HS-5 (cell line): ENCODE data around the gene RNASEL.
A peak's percentile ranks its signal among the peaks of the same experiment; 100 is the strongest.

Experiments
- DNase-seq: peaks from one replicate; pipeline ENCODE4 v3.0.0-alpha.2; 2012; ENCODE audit warnings: low read depth

Gene RNASEL

DNA sequence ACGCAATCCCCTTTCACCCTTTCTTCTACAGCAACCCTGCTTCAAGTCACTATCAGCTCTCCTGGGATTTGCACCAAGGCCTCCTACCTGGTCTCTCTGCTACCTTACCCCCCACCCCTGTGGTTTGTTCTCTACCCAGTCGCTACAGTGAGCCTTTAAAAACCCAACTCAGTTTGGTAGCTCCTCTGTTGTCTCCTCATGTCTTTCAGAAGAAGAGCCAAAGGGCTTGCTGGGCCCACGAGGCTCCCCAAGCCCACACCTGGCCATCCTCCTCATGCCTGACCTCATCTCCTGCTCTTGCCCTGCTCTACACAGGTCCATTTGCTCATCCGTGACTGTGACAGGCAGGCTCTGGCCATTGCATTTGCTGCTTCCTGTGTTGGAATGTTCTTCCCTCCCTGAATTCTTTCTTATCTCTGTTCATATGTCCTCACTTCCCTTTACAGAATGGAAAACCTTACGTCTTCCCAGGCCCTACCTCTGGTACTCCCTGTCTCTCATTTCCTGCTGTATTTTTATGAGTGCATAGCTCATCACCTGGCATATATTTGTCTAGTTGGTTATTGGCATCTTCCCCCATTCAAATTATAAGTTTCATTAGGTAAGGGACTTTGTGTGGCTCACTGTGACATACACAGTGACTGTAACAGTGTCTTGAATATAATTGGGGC, 11.8 kb upstream of the RNASEL start:
- DNase-seq, result no peak

DNA sequence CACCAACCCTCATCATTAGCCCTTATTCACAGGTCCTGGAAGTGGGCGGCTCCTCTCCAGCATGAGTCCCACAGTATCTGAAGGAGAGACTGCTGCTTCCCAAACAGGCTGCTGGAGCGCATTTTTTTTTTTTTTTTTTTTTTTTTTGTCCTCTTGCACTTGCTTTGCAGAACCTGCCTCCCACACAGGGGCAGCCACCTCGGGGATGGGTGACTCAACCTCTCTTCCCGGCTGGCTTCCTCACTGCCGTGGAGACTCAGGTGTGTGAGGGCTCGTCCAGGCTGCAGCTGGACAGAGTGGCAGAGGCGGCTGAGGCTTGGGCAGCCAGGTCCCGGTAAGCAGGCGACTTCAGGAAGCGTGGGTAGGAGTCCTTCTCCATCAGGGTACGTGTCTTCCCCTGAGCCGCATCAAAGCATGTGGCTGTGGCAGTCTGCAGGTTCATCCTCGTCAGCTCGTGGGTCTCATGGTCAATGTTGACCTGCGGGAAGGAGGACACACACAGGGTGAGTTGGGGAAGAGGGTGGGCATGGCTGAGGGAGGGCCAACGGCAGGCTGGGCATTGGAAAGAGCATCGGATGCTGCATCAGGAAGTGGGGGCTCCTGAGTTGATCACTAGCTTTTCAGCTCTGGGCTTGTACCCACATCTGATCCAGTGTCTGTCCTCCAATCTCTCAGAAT, 11.1 kb upstream of the RNASEL start:
- DNase-seq, result no peak

DNA sequence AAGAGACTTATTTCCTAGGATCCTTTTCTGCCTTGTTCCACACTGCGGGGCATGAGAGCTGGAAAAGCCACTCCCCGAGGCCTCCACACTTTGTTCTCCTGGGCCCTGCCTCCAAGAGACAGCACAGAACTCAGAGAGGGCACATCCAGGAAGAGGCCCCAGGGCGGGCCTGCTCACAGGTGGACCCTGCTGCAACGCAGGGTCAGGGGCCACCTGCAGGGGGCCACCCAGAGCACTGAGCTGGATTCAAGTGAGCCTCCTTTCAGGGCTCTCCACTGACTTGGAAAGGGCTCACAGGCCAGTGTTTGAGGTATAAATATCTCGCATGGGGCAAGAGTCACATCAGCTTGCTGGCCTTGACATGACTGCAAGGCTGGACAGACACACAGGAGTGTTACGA, 10.3 kb upstream of the RNASEL start:
- no peak for DNase-seq

DNA sequence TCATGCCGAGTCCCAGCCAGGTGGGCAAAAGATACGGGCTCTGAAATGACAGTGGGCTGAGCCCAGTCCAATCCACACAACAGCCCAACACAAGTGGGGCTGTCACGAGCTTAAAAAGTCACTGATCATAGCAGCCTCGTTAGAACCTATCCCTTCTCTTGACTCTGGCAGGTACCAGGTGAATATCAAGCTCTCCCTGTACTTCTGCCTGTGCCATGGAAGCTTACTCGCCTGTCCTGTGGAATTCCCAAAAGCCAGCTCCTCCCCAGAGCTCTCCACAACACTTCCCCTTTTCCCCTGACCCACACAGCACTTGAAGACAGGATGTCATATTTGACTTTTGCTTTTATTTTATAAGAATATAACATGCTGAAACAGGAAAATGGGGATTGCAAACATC, 9.2 kb upstream of the RNASEL start:
- DNase-seq, result no peak

DNA sequence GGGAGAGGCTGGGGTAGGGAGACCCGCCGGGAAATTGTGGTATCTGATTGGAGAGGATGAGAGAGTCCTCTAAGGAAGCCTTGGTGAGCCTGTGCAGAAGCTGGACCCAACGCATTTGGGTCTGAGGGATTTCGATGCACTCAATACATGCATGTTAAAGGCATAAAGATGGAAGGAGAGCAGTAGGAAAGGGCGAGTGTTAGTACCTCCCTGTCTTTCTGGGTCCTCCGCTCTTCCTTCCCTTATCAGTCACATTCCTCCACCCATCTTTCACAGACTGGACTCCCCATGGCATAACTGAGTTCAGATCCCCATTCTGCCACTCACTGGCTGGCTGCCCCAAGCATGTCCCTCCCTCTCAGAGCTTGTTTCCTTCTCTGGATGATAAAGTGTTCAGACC, 7.9 kb upstream of the RNASEL start:
- no peak for DNase-seq

DNA sequence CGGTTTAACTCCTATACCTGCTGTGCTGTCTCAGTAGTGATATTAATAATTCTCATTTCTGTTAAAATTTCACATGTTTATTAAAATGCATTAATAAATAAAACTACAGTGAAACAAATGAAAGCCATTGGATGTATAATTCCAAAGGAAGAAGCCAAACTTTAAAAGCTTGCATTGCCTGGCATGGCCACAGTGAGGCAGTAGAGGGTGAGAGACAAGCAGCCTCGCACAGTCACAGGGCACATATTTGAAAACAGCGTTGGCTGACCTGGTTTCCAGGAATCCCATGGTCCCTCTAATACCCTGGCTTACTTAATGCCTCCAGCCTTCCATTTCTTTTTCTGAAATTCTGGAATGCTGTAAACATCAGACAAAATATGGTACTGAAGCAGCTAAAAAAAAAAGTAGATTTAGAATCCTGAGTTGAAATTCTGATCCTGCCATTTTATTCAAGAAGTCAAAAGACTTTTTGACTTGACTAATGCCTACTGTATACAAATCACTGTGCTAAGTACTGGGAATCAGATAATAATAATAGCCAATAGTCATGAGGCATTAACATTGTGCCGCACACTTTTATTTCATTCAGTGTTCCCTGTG, 6.7 kb upstream of the RNASEL start:
- no peak for DNase-seq

DNA sequence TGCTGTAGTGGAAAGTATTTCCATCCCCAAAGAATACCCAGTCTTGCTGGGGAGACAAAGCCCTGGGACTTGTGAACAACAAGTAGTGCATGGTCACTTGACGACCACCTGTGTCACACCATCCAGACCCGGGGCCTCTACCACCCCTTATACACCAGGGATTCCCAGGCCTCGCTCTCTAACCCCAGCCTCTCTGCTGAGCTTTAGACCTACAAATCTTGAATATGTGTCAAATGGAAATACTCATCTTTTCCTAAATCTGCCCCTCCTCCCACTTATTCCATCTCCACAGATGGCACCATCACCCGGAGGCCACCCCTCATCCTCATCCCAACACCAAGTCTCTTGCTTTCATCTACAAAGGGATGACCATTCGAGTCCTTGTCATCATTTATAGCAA, 875 bp upstream of the RNASEL start:
- DNase-seq, result no peak

DNA sequence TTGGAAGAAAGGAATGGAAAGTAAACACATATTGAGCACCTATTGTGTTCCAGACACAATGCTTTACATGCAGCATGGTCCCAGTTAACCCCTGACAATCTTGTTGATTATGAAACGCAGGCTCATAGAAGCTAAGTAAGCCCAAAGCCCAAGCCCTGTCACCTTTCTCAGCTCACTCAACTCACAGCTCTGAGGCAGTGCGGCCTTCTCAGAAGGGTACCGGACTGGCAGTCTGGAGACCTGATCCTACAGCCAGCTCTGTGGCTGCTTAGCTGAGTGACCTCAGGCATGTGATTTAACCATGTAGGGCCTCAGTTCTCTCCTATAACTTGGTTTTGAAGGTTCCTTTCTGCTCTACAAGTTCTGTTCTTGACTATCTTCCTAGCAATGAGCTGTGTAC, 464 bp upstream of the RNASEL start:
- no peak for DNase-seq

DNA sequence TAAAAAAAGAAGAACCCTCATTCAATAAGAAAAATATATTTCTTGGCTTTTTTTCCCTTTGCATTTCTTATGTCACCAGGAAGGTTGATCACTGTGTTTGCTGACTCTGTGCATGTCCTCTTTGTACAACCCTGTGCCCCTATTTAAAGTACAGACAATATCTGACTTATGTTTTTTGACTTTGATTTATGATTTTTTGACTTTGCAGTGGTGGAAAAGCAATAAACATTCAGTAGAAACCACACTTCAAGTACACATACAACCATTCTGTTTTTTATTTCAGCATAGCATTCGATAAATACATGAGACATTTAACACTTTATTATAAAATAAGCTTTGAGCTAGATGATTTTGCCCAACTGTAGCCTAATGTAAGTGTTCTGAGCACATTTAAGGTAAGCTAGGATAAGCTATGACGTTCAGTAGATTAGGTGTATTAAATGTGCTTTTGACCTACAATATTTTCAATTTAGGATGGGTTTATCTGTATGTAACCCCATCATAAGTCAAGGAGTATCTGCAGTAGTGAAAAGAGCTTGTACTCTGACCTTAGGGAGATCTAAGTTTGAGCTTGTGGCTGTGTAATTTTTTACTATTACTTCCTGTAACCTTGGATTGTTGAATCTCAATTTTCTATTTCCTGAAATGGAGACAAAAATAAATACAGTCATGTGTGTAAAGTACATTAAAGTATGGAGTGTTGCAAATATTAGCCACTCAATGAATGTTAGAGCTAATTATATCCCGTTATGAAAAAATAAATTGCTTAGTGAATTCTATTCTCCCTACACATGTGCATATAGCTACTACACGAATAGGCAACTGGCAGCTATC, 1.2 kb downstream of the RNASEL start:
- no peak for DNase-seq

DNA sequence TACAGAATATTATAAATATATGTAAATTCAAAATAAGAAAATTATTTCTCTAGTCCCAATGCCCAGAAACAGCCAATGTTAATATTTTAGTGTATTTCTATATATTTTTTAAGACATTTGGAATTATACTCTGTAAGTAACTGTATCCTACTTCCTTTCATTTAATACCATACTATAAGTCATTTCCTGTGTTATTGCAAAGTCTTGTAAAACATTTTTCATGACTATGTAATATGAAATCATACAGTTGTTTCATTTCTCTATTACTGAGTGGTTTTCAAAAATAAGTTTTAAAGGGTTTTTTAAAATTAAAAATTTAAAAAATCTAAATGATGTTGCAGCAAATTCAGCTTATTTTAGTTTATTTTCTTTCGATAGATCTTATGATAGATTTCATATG, 2.0 kb downstream of the RNASEL start:
- DNase-seq, result no peak

DNA sequence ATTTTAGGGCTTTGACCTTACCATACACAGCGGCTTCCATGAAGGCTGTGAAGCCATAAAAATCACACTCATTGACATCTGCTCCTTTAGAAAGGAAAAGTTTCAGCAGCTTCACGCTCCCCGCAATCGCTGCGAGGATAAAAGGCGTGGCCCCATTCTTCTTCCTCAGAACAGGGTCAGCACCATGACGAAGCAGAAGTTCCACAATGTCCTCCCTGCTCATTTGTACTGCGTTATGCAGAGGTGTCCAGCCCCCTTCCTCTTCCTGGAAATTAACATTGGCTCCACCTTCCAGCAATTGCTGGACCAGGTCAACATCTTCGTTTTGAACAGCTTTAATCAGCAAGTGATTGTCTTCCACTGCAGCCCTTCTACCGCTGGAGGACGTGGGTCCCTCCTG, 2.7 kb downstream of the RNASEL start:
- no peak for DNase-seq

DNA sequence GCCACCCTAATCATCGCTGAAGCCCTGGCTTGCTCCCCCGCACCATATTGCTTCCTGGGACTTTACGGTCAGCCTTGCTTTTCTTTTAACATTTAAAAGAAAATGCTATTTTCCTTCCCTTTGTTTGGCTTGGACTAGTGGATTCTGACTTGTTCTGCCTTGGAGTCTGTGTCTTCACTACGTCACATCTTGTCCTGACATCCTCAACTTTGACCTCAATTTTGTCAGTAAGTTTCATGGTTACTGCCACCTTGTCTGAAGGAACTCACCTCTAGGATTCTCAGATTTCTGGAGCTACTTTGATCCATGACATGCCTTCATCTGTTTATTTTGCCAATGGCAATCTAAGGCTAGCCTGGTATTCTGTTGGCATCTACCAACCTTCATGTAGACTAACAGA, 4.3 kb downstream of the RNASEL start:
- DNase-seq, result no peak

DNA sequence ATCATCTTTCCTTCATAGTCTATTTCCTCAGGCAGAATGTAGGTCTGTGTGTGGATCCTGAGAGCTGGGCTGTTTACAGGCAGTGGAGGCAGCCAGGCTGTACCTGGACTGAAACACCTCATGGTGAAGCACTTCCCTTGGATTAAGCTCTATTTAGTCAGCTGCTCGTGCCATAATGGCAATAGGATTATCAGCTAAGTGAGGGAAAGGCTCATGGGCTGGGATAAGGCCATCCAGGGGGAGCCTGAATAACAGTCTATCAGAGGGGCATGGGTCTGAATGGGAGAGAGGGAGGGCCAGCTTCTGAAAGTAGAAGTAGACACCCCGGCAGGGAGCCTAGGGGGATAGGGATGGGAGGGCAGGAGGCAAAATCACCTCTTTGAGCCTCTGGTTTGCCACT, 8.3 kb downstream of the RNASEL start:
- no peak for DNase-seq

DNA sequence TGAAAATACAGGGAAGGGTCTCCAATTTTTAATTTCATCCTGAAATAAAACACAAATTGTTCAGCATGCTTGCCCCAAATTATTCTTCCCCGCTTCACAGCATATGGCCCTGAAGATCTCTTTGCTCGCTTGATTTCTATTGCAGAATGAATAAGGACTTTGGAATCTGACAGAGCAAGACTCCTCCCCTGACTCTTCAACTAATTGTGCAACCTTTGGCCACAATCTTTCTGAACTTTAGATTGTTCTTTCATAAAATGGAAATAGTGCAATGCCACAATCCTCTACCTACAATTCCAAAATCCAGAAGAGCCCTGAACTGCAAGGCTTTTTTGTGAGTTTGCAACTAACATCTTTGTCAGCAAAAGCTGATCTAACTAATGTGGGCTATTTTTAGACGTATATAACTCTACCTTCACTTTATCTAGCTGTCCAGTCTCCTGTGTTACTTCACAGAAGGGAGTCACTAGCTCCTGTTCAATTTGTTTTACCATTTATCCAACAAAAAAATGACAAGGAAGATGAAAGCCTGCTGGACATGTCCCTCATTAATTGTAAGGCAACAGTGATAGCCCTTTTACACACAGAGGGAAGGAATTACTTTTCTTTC, 13.4 kb downstream of the RNASEL start:
- peak; percentile 63 for DNase-seq

DNA sequence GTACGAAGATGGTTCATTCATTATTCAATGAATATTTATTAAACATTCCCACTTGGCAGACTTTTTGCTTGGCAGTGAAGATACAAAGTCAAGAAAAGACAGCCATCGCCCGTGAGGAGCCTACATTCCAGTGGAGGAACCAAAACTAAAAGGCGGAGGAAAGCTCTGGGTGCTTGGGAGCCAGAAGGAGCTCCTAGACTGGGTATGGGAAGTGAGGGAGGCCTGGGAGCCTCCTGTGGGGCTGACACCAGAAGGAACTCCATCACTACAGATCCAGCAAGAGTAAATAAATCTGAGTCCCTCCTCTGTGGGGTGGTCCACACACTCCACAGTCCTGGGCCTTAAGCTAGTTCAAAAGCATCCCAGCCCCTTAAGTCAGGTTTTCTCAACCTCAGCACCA, 14.9 kb downstream of the RNASEL start:
- DNase-seq, result no peak

DNA sequence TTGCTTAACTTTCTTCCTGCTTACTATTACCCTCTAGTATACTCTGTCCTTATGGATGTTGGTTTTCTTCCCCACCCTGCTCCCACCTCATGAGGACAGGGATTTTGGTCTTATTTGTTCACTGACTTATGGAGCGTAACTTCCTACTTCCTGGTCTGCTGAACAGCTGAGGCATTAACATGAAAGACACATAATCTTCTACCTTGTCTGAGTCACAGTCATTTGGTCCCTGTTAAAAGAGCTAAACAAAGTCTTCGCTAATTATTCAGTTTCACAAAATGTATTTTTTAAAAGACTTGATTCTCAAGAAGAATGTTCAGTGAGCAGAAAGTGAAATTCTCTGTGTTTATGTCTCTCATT, 18.5 kb downstream of the RNASEL start:
- no peak for DNase-seq

DNA sequence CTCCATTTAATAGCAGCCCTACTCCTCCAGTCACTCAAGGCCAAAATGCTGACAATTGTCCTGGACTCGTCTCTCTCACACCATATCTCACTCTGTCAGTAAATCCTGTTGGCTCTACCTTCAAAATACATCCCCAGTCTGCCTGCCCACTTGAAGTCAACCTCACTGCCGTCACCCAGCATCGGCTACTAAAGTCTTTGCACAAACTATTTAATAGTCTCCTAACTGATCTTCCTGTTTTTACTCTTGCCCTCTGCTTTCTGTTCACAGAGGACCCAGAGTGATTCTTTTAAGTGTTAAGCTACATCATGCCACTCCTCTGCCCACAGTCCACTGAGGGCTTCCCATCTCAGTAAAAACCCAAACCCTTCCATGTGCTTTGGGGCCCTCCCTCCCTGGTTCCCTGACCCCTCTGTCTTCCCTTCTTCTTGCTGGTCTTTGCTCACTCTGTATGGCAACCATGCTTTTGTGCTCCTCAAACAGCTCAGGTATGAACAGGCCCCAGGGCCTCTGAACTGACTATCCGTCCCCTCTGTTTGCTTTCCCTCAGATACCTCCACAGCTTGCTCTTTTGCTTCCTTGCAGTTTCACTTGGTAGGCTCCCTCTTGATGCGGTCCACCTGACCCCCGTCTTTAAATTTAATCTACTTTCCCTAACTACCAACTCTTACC, 19.0 kb downstream of the RNASEL start:
- no peak for DNase-seq

DNA sequence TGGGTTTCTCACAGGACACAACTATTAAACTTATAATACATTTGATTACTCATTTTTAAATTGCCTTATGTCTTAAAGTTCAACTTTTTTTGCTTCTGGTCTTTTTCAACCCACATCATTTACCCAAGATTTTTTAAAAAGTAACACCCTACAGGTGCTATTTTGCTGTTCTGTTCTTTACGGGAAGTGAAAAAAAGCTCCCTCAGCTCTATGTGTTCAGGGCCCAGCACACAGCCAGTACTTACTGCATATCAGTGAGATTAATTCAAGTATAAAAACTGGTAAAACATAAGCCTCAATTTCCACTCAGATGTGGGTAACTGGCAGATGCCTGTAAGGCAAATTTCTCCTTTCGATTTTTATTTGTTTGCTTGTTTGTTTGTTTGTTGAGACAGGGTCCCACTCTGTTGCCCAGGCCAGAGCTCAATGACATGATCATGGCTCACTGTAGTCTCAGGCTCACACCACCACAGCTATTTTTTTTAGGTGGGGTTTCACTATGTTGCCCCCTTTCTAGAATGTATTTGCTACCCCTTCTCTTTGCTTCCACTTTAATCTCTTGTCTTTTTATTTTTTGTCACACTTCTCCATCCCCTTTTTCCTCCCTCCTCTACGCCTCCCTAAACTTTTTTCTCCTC, 20.3 kb downstream of the RNASEL start:
- no peak for DNase-seq

DNA sequence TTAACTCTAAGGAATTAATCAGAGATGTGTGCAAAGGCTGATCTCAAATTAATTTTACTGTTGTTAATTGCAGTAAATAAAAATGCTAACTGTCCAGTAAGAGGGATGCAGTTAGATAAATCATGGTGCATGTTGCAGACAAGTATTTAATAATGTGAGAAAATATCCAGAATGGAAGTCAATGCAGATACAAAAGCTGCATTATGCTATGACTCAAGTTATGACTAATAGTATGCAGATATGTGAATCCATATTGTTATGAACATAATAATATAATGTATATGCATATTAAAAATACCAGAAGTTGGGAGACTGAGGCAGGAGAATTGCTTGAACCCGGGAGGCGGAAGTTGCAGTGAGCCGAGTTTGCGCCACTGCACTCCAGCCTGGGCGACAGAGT, 21.4 kb downstream of the RNASEL start:
- DNase-seq, result no peak

DNA sequence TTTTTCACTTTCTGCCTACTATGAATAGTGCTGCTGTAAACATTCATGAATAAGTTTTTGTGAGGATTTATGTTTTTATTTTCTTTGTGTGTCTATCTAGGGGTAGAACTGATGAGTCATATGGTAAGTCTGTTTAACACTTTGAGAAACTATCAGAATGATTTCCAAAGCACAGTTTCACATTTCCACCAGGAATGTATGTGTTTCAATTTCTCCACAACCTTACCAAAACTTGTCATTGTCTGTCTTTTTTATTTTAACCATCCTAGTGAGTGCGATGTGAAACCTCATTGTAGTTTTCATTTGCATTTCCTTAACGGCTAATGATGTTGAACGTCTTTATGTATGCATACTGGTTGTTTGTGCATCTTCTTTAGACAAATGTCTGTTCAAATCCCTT, 23.5 kb downstream of the RNASEL start:
- no peak for DNase-seq

DNA sequence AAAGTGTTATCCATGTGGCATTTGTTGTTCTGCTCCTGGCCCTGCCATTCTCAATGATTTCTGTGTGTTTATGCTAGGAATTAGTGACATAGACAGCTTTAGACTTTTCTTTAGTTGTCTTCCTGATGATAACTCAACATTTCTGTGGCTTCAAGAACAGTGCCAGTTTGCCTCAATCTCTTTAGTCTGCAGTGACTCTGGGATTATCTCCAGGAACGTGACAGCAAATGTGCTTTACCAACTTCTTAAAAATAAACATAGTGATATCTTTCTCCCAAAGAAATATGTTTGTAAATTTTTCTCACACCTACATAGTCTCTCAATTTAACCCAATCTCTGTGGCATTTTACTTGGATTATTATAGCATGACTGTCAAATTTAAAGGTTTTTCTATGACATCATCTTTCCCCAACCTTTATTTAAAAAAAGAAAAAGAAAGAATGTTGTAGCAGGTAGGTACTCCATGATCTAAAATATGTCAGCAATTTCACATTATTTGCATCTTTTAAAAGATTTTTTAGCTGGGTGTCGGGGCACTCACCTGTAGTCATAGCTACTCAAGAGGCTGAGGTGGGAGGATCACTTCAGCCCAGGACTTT, 24.6 kb downstream of the RNASEL start:
- DNase-seq, result no peak
